GM12801 (cell line): ENCODE measurements around the gene TLE6.

Experiments used
- CTCF ChIP-seq: IDR thresholded peaks from one replicate; pipeline ENCODE4 v1.5.1; 2011; ENCODE audit warnings: control low read depth; ENCODE audit not compliant: insufficient read length; ENCODE audit errors: extremely low read depth

Gene TLE6

GRCh38 chr19:3034656-3035541 is 57.5 kb downstream of the TLE6 start:
- no peak for TF ChIP-seq CTCF

GRCh38 chr19:3035542-3036118 is 58.3 kb downstream of the TLE6 start:
- TF ChIP-seq CTCF = no peak

GRCh38 chr19:3036119-3036976 is 59.0 kb downstream of the TLE6 start:
- no peak for TF ChIP-seq CTCF

GRCh38 chr19:3038214-3038613 is 60.9 kb downstream of the TLE6 start:
- no peak for TF ChIP-seq CTCF

- no peak for TF ChIP-seq CTCF
Observed at GRCh38 chr19:3039125-3039524, 61.8 kb downstream of the TLE6 start.

GRCh38 chr19:3039641-3040077 is 62.3 kb downstream of the TLE6 start:
- TF ChIP-seq CTCF = no peak

GRCh38 chr19:3041327-3041726 is 64.0 kb downstream of the TLE6 start:
- TF ChIP-seq CTCF = no peak
